GM23248 (cell line): ENCODE measurements around the gene GSG1L2.

Experiments
- EZH2 ChIP-seq: fragments of 200-600 bp; sonication (generic); IDR thresholded peaks from 2 replicates; pipeline ENCODE4 v1.6.1; 2018; ENCODE audit warnings: antibody characterized with exemption, mild to moderate bottlenecking; ENCODE audit not compliant: insufficient read depth, poor library complexity, severe bottlenecking
- EZH2phosphoT487 ChIP-seq: fragments of 200-600 bp; sonication (generic); IDR thresholded peaks from 2 replicates; pipeline ENCODE4 v1.6.1; 2018; ENCODE audit warnings: antibody characterized with exemption, moderate library complexity, mild to moderate bottlenecking, low read depth; ENCODE audit not compliant: insufficient read depth

DNA sequence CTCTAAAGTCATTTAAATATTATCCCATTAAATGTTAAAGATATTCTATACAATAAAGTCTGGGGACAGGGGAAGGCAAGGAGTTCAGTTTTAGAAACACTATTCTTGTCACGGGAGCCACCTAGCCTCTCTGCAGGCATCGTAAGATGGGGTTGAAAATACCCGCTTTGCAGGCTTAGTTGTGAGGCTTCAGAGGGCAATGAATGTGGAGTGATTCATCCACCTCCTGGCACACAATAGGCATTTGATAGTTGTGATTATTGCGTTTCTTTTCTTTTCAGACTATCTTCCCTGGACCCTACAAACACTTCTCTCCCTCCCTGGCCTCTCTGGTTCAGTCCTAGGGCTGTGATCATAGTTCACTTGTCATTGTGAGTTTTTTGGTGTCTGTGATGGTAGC, 23.4 kb upstream of the GSG1L2 start:
- TF ChIP-seq EZH2, result no peak
- TF ChIP-seq EZH2phosphoT487, result no peak
